Measurements from ENCODE around the gene MYOZ1. TPM values are rescaled to one million over a fixed set of nuclear protein-coding genes. Genes with fewer than 3 reads are reported as not detected.
"Not testable (repeated sequence)": the region's sequence is repeated elsewhere in the genome, so short reads cannot be mapped to it uniquely, and the experiment has no call there.

MYOZ1 gene
- total RNA-seq, 1 experiment from 2014 or later: 2.4 TPM

- H3K79me1 ChIP-seq (ENCODE audit: insufficient read depth, low read depth, low read length, poor library complexity, severe bottlenecking); H3K14ac ChIP-seq (ENCODE audit: insufficient read depth, low read length); H3K27me3 Mint-ChIP-seq (ENCODE audit: low read depth); H4K5ac ChIP-seq (ENCODE audit: insufficient read length, low read depth, low read length); H3K79me2 ChIP-seq (ENCODE audit: insufficient read depth, low read length); H3K4me3 Mint-ChIP-seq; H2BK5ac ChIP-seq (ENCODE audit: insufficient read length, low read length); H2BK15ac ChIP-seq (ENCODE audit: low read depth, low read length); H3K9me3 Mint-ChIP-seq; H2AFZ ChIP-seq (ENCODE audit: low read length); H3T11ph ChIP-seq (ENCODE audit: low read length); DNase-seq; H3K23me2 ChIP-seq (ENCODE audit: insufficient read length, low read depth, low read length, poor library complexity, severe bottlenecking); H3K36me3 Mint-ChIP-seq (ENCODE audit: insufficient read depth in 1 of 3, low read depth in 3 of 3); H2AK5ac ChIP-seq (ENCODE audit: insufficient read length, low read length); H4K91ac ChIP-seq (ENCODE audit: insufficient read length, low read depth, low read length); H4K8ac ChIP-seq (replicated peaks; ENCODE audit: insufficient read length, low read depth, low read length); H3K9ac ChIP-seq (ENCODE audit: extremely low read depth, insufficient read length, low read length); H3K4me2 ChIP-seq (ENCODE audit: insufficient read depth, insufficient read length, low read length); H3K27me3 ChIP-seq (ENCODE audit: insufficient read depth, low read length); H4K20me1 ChIP-seq (ENCODE audit: control insufficient read depth, insufficient read depth, insufficient read length); H3K9me3 ChIP-seq (ENCODE audit: control insufficient read depth, low read depth, low read length); H3K23ac ChIP-seq (ENCODE audit: insufficient read length, low read depth, low read length); H3K4me1 Mint-ChIP-seq; H3K18ac ChIP-seq (ENCODE audit: insufficient read length, low read depth, low read length); H3K27ac ChIP-seq (ENCODE audit: insufficient read length, low read depth, low read length); H2BK12ac ChIP-seq (ENCODE audit: insufficient read length, low read depth, low read length); H2BK20ac ChIP-seq (ENCODE audit: low read depth, low read length, poor library complexity, severe bottlenecking); H2BK120ac ChIP-seq (ENCODE audit: low read depth, low read length, poor library complexity, severe bottlenecking); H3K4me1 ChIP-seq (ENCODE audit: insufficient read depth, low read length); H3K4ac ChIP-seq (ENCODE audit: low read depth, low read length); H3K56ac ChIP-seq (ENCODE audit: insufficient read length, low read depth, low read length): not testable (repeated sequence)
- H3K27ac Mint-ChIP-seq: peak overlapping the region in 1 of 3 experiments; percentile 86; a peak in 2 of 7 replicates
- no CpG with 5 or more reads among the region's 7 CpGs for WGBS (ENCODE audit: extremely low coverage, insufficient read length, low lambda C conversion rate)
These were observed 21.4 kb upstream of the MYOZ1 start for GRCh38 chr10:73662705-73663104.
